ENCODE results near the gene FAM161B. TPM values are rescaled to one million over a fixed set of nuclear protein-coding genes. Genes with fewer than 3 reads are reported as not detected.
"Not testable (repeated sequence)": the region's sequence is repeated elsewhere in the genome, so short reads cannot be mapped to it uniquely, and the experiment has no call there.

Gene FAM161B
- total and polyA plus RNA-seq, 2 experiments from 2014 or later, result 2.0 to 2.3 TPM

GRCh38 chr14:73997108-73997943 lies 47.4 kb upstream of the FAM161B start:
- no peak overlapping the region for H3K4me3 ChIP-seq

DNA sequence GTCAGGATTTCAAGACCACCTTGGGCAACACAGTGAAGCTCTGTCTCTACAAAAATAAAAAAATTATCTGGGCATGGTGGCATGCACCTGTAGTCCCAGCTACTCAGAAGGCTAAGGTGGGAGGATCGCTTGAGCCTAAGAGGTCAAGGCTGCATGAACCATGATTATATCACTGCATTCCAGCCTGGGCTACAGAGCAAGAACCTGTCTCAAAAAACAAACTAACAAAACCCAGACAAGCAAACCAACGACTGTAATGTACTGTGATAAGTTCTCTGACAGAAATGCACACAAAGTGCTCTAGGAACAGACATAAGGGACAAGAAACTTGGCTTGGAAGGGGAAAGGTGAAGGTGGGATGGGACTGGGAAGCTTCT lies 46.8 kb upstream of the FAM161B start:
- Histone ChIP-seq H3K9me2 (replicated peaks; ENCODE audit: insufficient read depth) (no peaks in the 10 kb centered on the region), H3K27me3 (no peaks in the 10 kb centered on the region), H3K36me3 (replicated peaks; ENCODE audit: insufficient read depth, low read depth) (no peaks in the 10 kb centered on the region), H3K27ac (peak overlapping the region; percentile 94), H3K9me3 (ENCODE audit: low read depth) (no peaks in the 10 kb centered on the region), H3K4me1 (ENCODE audit: insufficient read depth) (peaks cover 5% of the 10 kb centered on the region), H3K4me3 (no peak overlapping the region), H3K79me2 (peaks cover 25% of the 10 kb centered on the region), H2AFZ (no peak overlapping the region), H4K20me1 (ENCODE audit: insufficient read depth, poor library complexity, severe bottlenecking) (no peaks in the 10 kb centered on the region), H3K4me2 (peak overlapping the region; percentile 71)
- WGBS (ENCODE audit: low lambda C conversion rate, missing lambda C conversion rate), result 36% methylated on average over 2 of the region's 2 CpGs
- no peak for DNase-seq (ENCODE audit: low spot score)
- no peak for TF ChIP-seq CTCF (IDR thresholded peaks at IDR 0.05; ENCODE audit: poor library complexity)
- no peak for TF ChIP-seq EZH2phosphoT487 (IDR thresholded peaks at IDR 0.05; ENCODE audit: low read depth, severe bottlenecking, unreplicated experiment)
- no peak for TF ChIP-seq EZH2 (IDR thresholded peaks at IDR 0.05; ENCODE audit: borderline replicate concordance)

More at GRCh38 chr14:73997108-73997943, 47.4 kb upstream of the FAM161B start:
- Histone ChIP-seq H3K9me3 (ENCODE audit: low read depth) (no peaks in the 10 kb centered on the region), H3K36me3 (replicated peaks; ENCODE audit: insufficient read depth, low read depth) (no peaks in the 10 kb centered on the region), H3K9me2 (replicated peaks; ENCODE audit: insufficient read depth) (no peaks in the 10 kb centered on the region), H3K27ac (peak overlapping the region; percentile 94), H3K27me3 (no peaks in the 10 kb centered on the region), H2AFZ (no peak overlapping the region), H3K4me2 (peak overlapping the region; percentile 71), H3K79me2 (peaks cover 22% of the 10 kb centered on the region), H4K20me1 (ENCODE audit: insufficient read depth, poor library complexity, severe bottlenecking) (no peaks in the 10 kb centered on the region), H3K4me1 (ENCODE audit: insufficient read depth) (peaks cover 5% of the 10 kb centered on the region)
- peak; percentile 50 for DNase-seq (ENCODE audit: low spot score)
- 77% methylated on average over 1 of the region's 1 CpG for WGBS (ENCODE audit: low lambda C conversion rate, missing lambda C conversion rate)
- no peak for TF ChIP-seq CTCF (IDR thresholded peaks at IDR 0.05; ENCODE audit: poor library complexity)
- TF ChIP-seq EZH2phosphoT487 (IDR thresholded peaks at IDR 0.05; ENCODE audit: low read depth, severe bottlenecking, unreplicated experiment), result no peak
- no peak for TF ChIP-seq EZH2 (IDR thresholded peaks at IDR 0.05; ENCODE audit: borderline replicate concordance)

DNA sequence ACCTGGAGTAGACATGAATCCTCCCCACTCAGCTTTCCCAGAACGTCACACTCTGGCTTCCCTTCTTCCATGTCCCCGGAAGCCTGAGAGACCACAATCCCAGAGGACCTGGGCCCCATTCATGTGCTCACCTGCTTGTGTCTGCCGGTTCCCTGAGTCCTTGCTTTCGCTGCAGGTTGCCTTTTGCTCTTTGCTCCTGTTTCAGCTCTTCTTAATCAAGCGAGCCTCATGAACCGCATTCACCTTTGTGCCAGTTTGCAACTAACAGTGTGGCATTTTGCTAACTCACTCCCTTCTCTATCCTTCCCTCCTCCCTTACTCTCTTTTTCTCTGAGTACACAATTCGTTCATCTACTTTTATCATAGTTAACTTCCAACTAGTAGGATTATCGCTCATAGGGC lies 46.1 kb upstream of the FAM161B start:
- Histone ChIP-seq H3K4me3 (peak overlapping the region; percentile 13), H3K36me3 (replicated peaks; ENCODE audit: insufficient read depth, low read depth) (no peaks in the 10 kb centered on the region), H3K27me3 (no peaks in the 10 kb centered on the region), H4K20me1 (ENCODE audit: insufficient read depth, poor library complexity, severe bottlenecking) (no peaks in the 10 kb centered on the region), H3K27ac (peak overlapping the region; percentile 94), H3K9me3 (ENCODE audit: low read depth) (no peaks in the 10 kb centered on the region), H3K4me1 (ENCODE audit: insufficient read depth) (peaks cover 11% of the 10 kb centered on the region), H3K4me2 (peak overlapping the region; percentile 71), H3K9me2 (replicated peaks; ENCODE audit: insufficient read depth) (no peaks in the 10 kb centered on the region), H3K79me2 (peaks cover 25% of the 10 kb centered on the region), H2AFZ (peak overlapping the region; percentile 46)
- DNase-seq (ENCODE audit: low spot score), result peak; percentile 47
- TF ChIP-seq EZH2phosphoT487 (IDR thresholded peaks at IDR 0.05; ENCODE audit: low read depth, severe bottlenecking, unreplicated experiment) (no peak), EZH2 (IDR thresholded peaks at IDR 0.05; ENCODE audit: borderline replicate concordance) (no peak), CTCF (IDR thresholded peaks at IDR 0.05; ENCODE audit: poor library complexity) (no peak)
- 61% methylated on average over 8 of the region's 8 CpGs for WGBS (ENCODE audit: low lambda C conversion rate, missing lambda C conversion rate)

GRCh38 chr14:73994926-73995325 lies 45.0 kb upstream of the FAM161B start:
- not testable (repeated sequence) for H3K4me3 ChIP-seq; H3K36me3 ChIP-seq (replicated peaks; ENCODE audit: insufficient read depth, low read depth); H3K27me3 ChIP-seq; H2AFZ ChIP-seq; H4K20me1 ChIP-seq (ENCODE audit: insufficient read depth, poor library complexity, severe bottlenecking); DNase-seq (ENCODE audit: low spot score); H3K9me3 ChIP-seq (ENCODE audit: low read depth); H3K9me2 ChIP-seq (replicated peaks; ENCODE audit: insufficient read depth)
- Histone ChIP-seq H3K79me2 (peaks cover 31% of the 10 kb centered on the region), H3K27ac (peak overlapping the region; percentile 94), H3K4me2 (peak overlapping the region; percentile 71), H3K4me1 (ENCODE audit: insufficient read depth) (peaks cover 11% of the 10 kb centered on the region)
- WGBS (ENCODE audit: low lambda C conversion rate, missing lambda C conversion rate), result 85% methylated on average over 7 of the region's 7 CpGs

Measured in hepatocyte (in vitro differentiated cells).